Hepatocyte (in vitro differentiated cells): ENCODE results near the gene BBS9. TPM values are rescaled to one million over a fixed set of nuclear protein-coding genes. Genes with fewer than 3 reads are reported as not detected.

Source experiments
- DNase-seq: peaks from one replicate; pipeline ENCODE4 v3.0.0-alpha.2; 2016; ENCODE audit warnings: low spot score
- H2AFZ ChIP-seq: fragments of 200-600 bp; sonication (generic); 2 replicates; pipeline ENCODE4 v1.6.0; 2016; ENCODE audit warnings: antibody characterized with exemption, mild to moderate bottlenecking
- H3K27ac ChIP-seq: fragments of 200-600 bp; sonication (generic); 2 replicates; pipeline ENCODE4 v1.5.1; 2016; ENCODE audit warnings: mild to moderate bottlenecking
- H3K27me3 ChIP-seq: fragments of 200-600 bp; sonication (generic); 2 replicates; pipeline ENCODE4 v1.6.1; 2016
- H3K36me3 ChIP-seq: fragments of 200-600 bp; sonication (generic); replicated peaks from 2 replicates; pipeline ENCODE4 v1.5.1; 2016; ENCODE audit warnings: low read depth; ENCODE audit not compliant: insufficient read depth
- H3K4me1 ChIP-seq: fragments of 200-600 bp; sonication (generic); 2 replicates; pipeline ENCODE4 v1.5.1; 2016; ENCODE audit warnings: mild to moderate bottlenecking, moderate library complexity; ENCODE audit not compliant: insufficient read depth
- H3K4me2 ChIP-seq: fragments of 200-600 bp; sonication (generic); 2 replicates; pipeline ENCODE4 v1.6.0; 2016
- H3K4me3 ChIP-seq: fragments of 200-600 bp; sonication (generic); 2 replicates; pipeline ENCODE4 v1.5.1; 2016; ENCODE audit warnings: mild to moderate bottlenecking
- H3K79me2 ChIP-seq: fragments of 200-600 bp; sonication (generic); 2 replicates; pipeline ENCODE4 v1.6.0; 2017; ENCODE audit warnings: mild to moderate bottlenecking
- H3K9me2 ChIP-seq: fragments of 200-600 bp; sonication (generic); replicated peaks from 2 replicates; pipeline ENCODE4 v1.6.0; 2017; ENCODE audit warnings: mild to moderate bottlenecking; ENCODE audit not compliant: insufficient read depth
- H3K9me3 ChIP-seq: fragments of 200-600 bp; sonication (generic); 2 replicates; pipeline ENCODE4 v1.5.1; 2016; ENCODE audit warnings: low read depth, mild to moderate bottlenecking
- H4K20me1 ChIP-seq: fragments of 200-600 bp; sonication (generic); 2 replicates; pipeline ENCODE4 v1.6.0; 2016; ENCODE audit warnings: mild to moderate bottlenecking; ENCODE audit not compliant: insufficient read depth, poor library complexity, severe bottlenecking
- CTCF ChIP-seq: fragments of 200-600 bp; sonication (generic); IDR thresholded peaks from 2 replicates; pipeline ENCODE4 v1.5.1; 2016; ENCODE audit warnings: antibody characterized with exemption, mild to moderate bottlenecking; ENCODE audit not compliant: poor library complexity
- EZH2 ChIP-seq: fragments of 200-600 bp; sonication (generic); IDR thresholded peaks from 2 replicates; pipeline ENCODE4 v1.6.1; 2016; ENCODE audit warnings: antibody characterized with exemption, mild to moderate bottlenecking, borderline replicate concordance
- EZH2phosphoT487 ChIP-seq: fragments of 200-600 bp; sonication (generic); IDR thresholded peaks from one replicate; pipeline ENCODE4 v1.6.1; 2018; ENCODE audit warnings: antibody characterized with exemption, mild to moderate bottlenecking, low read depth, moderate library complexity; ENCODE audit not compliant: unreplicated experiment, severe bottlenecking
- WGBS: methylation state at CpG from one replicate; pipeline ENCODE4 v1.1.6; 2016; ENCODE audit warnings: low lambda C conversion rate; ENCODE audit errors: missing lambda C conversion rate; 5-methylcytosine and 5-hydroxymethylcytosine counted together
- polyA plus RNA-seq: library from polyadenylated mRNA; unstranded; fragments of >200 nt; fragmentation: Nextera tagmentation; extraction: Ambion mirVana; gene quantifications from 2 replicates; pipeline ENCODE4 v1.2.1, GENCODE V29; 2016
- total RNA-seq: library from RNA; depleted of rRNA; stranded (reverse); fragments of >200 nt; gene quantifications from 2 replicates; pipeline ENCODE4 v1.2.3, GENCODE V29; 2014

The BBS9 gene
- total and polyA plus RNA-seq, 2 experiments from 2014 or later, result 10.1 to 12.3 TPM

DNA sequence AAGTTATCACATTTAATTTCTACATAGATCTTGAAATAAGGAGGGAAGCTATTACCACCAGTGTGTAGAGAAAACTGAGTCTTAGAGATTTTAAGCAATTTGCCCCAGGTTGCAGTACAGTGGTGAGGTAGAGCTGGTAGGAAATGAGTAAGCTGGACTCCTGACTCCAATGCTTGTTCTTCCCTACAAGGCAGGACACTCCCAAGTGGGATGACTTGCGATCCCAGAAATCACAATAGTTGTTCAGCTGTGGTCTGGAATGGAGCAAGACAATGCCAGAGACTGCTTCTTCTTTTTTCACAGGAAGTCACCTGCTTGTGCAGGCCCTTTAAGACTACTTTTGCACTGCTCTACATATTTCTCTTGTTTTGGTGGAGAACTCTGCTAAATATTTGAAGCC lies 448.8 kb downstream of the BBS9 start:
- H3K27ac ChIP-seq, result no peak overlapping the region
- no peaks in the 10 kb centered on the region for H3K9me3 ChIP-seq
- no peaks in the 10 kb centered on the region for H4K20me1 ChIP-seq
- no peaks in the 10 kb centered on the region for H3K36me3 ChIP-seq
- no peaks in the 10 kb centered on the region for H3K79me2 ChIP-seq
- H3K4me3 ChIP-seq, result no peak overlapping the region
- TF ChIP-seq EZH2 (no peak), EZH2phosphoT487 (no peak), CTCF (no peak)
- no peak overlapping the region for H3K4me2 ChIP-seq
- DNase-seq, result no peak
- no peaks in the 10 kb centered on the region for H3K4me1 ChIP-seq
- H3K9me2 ChIP-seq, result no peaks in the 10 kb centered on the region
- no peaks in the 10 kb centered on the region for H3K27me3 ChIP-seq
- no peak overlapping the region for H2AFZ ChIP-seq
- 89% methylated on average over 1 of the region's 1 CpG for WGBS

GRCh38 chr7:33578881-33579672 lies 449.7 kb downstream of the BBS9 start:
- no peaks in the 10 kb centered on the region for H4K20me1 ChIP-seq
- 82% methylated on average over 5 of the region's 5 CpGs for WGBS
- H3K4me2 ChIP-seq, result no peak overlapping the region
- H3K27ac ChIP-seq, result no peak overlapping the region
- no peaks in the 10 kb centered on the region for H3K9me2 ChIP-seq
- H3K9me3 ChIP-seq, result no peaks in the 10 kb centered on the region
- no peaks in the 10 kb centered on the region for H3K79me2 ChIP-seq
- TF ChIP-seq EZH2, result no peak
- no peak for TF ChIP-seq CTCF
- no peak for TF ChIP-seq EZH2phosphoT487
- no peak for DNase-seq
- H2AFZ ChIP-seq, result no peak overlapping the region
- H3K36me3 ChIP-seq, result no peaks in the 10 kb centered on the region
- H3K4me1 ChIP-seq, result no peaks in the 10 kb centered on the region
- no peak overlapping the region for H3K4me3 ChIP-seq
- no peaks in the 10 kb centered on the region for H3K27me3 ChIP-seq

DNA sequence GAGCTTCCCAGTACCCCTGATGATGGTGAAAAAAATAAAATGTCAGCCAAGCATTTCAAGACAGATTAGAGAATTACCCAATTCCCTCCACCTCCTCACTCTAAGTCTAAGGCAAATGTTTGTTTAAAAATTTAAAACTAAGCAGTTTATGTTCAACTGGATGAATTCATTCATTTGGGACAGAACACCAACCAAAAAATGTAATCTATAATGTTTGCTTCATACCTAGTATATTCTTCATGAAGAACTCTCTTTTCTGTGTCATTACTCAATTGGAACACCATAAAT lies 450.3 kb downstream of the BBS9 start:
- Histone ChIP-seq H3K4me2 (no peak overlapping the region), H3K9me2 (no peaks in the 10 kb centered on the region), H3K4me3 (no peak overlapping the region), H2AFZ (no peak overlapping the region), H3K4me1 (no peaks in the 10 kb centered on the region), H3K36me3 (no peaks in the 10 kb centered on the region), H3K79me2 (no peaks in the 10 kb centered on the region), H4K20me1 (no peaks in the 10 kb centered on the region), H3K27me3 (no peaks in the 10 kb centered on the region), H3K9me3 (no peaks in the 10 kb centered on the region), H3K27ac (no peak overlapping the region)
- no peak for TF ChIP-seq EZH2phosphoT487
- TF ChIP-seq EZH2, result no peak
- TF ChIP-seq CTCF, result no peak
- no peak for DNase-seq

- Histone ChIP-seq H3K79me2 (no peaks in the 10 kb centered on the region), H3K27me3 (no peaks in the 10 kb centered on the region), H3K27ac (no peak overlapping the region), H3K4me3 (no peak overlapping the region), H3K4me1 (no peaks in the 10 kb centered on the region), H3K9me2 (no peaks in the 10 kb centered on the region), H3K4me2 (no peak overlapping the region), H4K20me1 (no peaks in the 10 kb centered on the region), H3K36me3 (no peaks in the 10 kb centered on the region), H2AFZ (no peak overlapping the region), H3K9me3 (no peaks in the 10 kb centered on the region)
- 48% methylated on average over 3 of the region's 3 CpGs for WGBS
- no peak for DNase-seq
- TF ChIP-seq EZH2, result no peak
- TF ChIP-seq CTCF, result no peak
- TF ChIP-seq EZH2phosphoT487, result no peak
Observed at GRCh38 chr7:33581236-33581635, 451.9 kb downstream of the BBS9 start.
